Lung (tissue), 10 donors: ENCODE data around the gene UPK3BL2. TPM values are rescaled to one million over a fixed set of nuclear protein-coding genes. Genes with fewer than 3 reads are reported as not detected.
"Not testable (repeated sequence)": the region's sequence is repeated elsewhere in the genome, so short reads cannot be mapped to it uniquely, and the experiment has no call there.

Experiments
- ATAC-seq: fragments of 200-7000 bp; cut with Tn5 transposase; one replicate; pipeline ENCODE4 v1.9.1; 2020; ENCODE audit warnings: moderate number of reproducible peaks; ENCODE audit not compliant: insufficient read depth, low FRiP score
- DNase-seq, 3 donors: peaks; one replicate each; pipeline ENCODE4 v3.0.0-alpha.2; 2013 to 2017
- H3K27ac ChIP-seq, 2 donors: one replicate each; pipeline ENCODE4 v1.5.1; 2013; ENCODE audit warnings: mild to moderate bottlenecking in 2 of 2, moderate library complexity in 2 of 2, control low read depth in 1 of 2, inconsistent platforms in 1 of 2, low read depth in 1 of 2, low read length in 1 of 2
- H3K27me3 ChIP-seq, 3 donors: one replicate each; pipeline ENCODE4 v1.5.1; 2013; ENCODE audit warnings: low read length in 2 of 3; ENCODE audit not compliant: control insufficient read depth in 3 of 3, insufficient read depth in 3 of 3
- H3K36me3 ChIP-seq, 4 donors: one replicate each; pipeline ENCODE4 v1.5.1; 2013; ENCODE audit warnings: low read length in 4 of 4, mild to moderate bottlenecking in 1 of 4, moderate library complexity in 1 of 4; ENCODE audit not compliant: control insufficient read depth in 4 of 4, insufficient read depth in 4 of 4
- H3K4me1 ChIP-seq, 5 donors: one replicate each; pipeline ENCODE4 v1.5.1; 2013; ENCODE audit warnings: low read length in 5 of 5, mild to moderate bottlenecking in 2 of 5, moderate library complexity in 1 of 5; ENCODE audit not compliant: control insufficient read depth in 5 of 5, insufficient read depth in 5 of 5
- H3K4me3 ChIP-seq: one replicate; pipeline ENCODE4 v1.5.1; 2013; ENCODE audit warnings: mild to moderate bottlenecking, control low read depth, moderate library complexity
- H3K9ac ChIP-seq, 2 donors: one replicate each; pipeline ENCODE4 v1.5.1; 2013; ENCODE audit warnings: low read length in 2 of 2, control low read depth in 1 of 2; ENCODE audit not compliant: insufficient read depth in 1 of 2
- H3K9me3 ChIP-seq, 4 donors: one replicate each; pipeline ENCODE4 v1.5.1; 2013; ENCODE audit warnings: low read length in 3 of 4, mild to moderate bottlenecking in 1 of 4, moderate library complexity in 1 of 4; ENCODE audit not compliant: control insufficient read depth in 4 of 4, insufficient read depth in 3 of 4
- WGBS, 2 donors: extraction: QIAGEN DNeasy Blood & Tissue Kit; methylation state at CpG; one replicate each; pipeline ENCODE4 v1.1.7; 2013; 5-methylcytosine and 5-hydroxymethylcytosine counted together
- polyA plus RNA-seq, 2 donors: library from polyadenylated mRNA; stranded (reverse); fragments of 200-250 nt; gene quantifications; one replicate each; pipeline ENCODE4 v1.2.1, GENCODE V29; 2013
- total RNA-seq, 2 donors: library from RNA; depleted of rRNA in 1 of 2; stranded (reverse); fragments of >200 nt in 1 of 2; gene quantifications; one replicate each; pipeline ENCODE4 v1.2.1, GENCODE V29; 2014 to 2021
- donor health status: Bipolar disorder and iron deficiency.
- donor health status: healthy.
- donor health status: DM: yes; HTN: yes; CAD: no.

UPK3BL2 gene
- total and polyA plus RNA-seq, 4 donors = 12.5 to 23.7 (median 17.4) TPM

- H3K9me3 ChIP-seq, ATAC-seq, H3K36me3 ChIP-seq, DNase-seq, H3K4me3 ChIP-seq, H3K27ac ChIP-seq, H3K9ac ChIP-seq, H3K4me1 ChIP-seq, H3K27me3 ChIP-seq: not testable (repeated sequence)
- 94 to 96% methylated on average over 7 of the region's 11 CpGs for WGBS, 2 donors
These were observed 725 bp downstream of the UPK3BL2 start for GRCh38 chr7:102542771-102543170.

- ATAC-seq, H3K27ac ChIP-seq, H3K4me1 ChIP-seq, H3K36me3 ChIP-seq, H3K27me3 ChIP-seq, DNase-seq, H3K9ac ChIP-seq, H3K9me3 ChIP-seq, H3K4me3 ChIP-seq: not testable (repeated sequence)
- 90 to 91% methylated on average over 4 of the region's 8 CpGs for WGBS, 2 donors
These were observed 1.4 kb downstream of the UPK3BL2 start for GRCh38 chr7:102542083-102542482.

GRCh38 chr7:102540604-102541003 is 2.9 kb downstream of the UPK3BL2 start:
- H3K36me3 ChIP-seq, ATAC-seq, H3K9me3 ChIP-seq, DNase-seq, H3K9ac ChIP-seq, H3K4me3 ChIP-seq, H3K27ac ChIP-seq, H3K4me1 ChIP-seq, H3K27me3 ChIP-seq: not testable (repeated sequence)
- WGBS, 2 donors = 94% methylated on average over 4 of the region's 6 CpGs

GRCh38 chr7:102535062-102535615 is 8.4 kb downstream of the UPK3BL2 start:
- 35 to 74% methylated on average over 3 to 4 of the region's 8 CpGs for WGBS, 2 donors
- ATAC-seq, DNase-seq: not testable (repeated sequence)

DNA sequence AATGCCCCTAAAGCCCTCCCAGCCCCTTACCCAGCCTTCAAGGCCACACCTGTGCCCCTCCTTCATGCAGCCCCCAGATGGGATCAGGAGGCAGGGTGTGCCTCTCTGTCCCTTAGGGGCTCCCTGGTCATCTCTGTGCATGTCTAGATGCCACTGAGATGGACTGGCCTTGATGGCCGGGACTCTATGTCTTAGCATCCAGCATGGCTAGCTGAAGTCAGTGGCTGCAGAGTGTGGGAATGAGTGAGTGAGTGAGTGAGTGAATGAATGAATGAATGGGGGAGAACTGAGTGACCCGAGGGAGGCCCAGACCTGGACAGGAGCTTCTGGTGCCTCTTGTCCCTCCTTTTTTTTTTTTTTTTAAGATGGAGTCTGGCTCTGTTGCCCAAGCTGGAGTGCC is 11.4 kb downstream of the UPK3BL2 start:
- 90 to 92% methylated on average over 1 to 2 of the region's 2 CpGs for WGBS, 2 donors
- not testable (repeated sequence) for H3K27ac ChIP-seq, ATAC-seq

More at GRCh38 chr7:102535062-102535615, 8.4 kb downstream of the UPK3BL2 start:
- not testable (repeated sequence) for H3K27me3 ChIP-seq, H3K9me3 ChIP-seq, H3K36me3 ChIP-seq, H3K9ac ChIP-seq, H3K27ac ChIP-seq, H3K4me3 ChIP-seq, H3K4me1 ChIP-seq

GRCh38 chr7:102531583-102531982 is 11.9 kb downstream of the UPK3BL2 start:
- not testable (repeated sequence) for DNase-seq, H3K9ac ChIP-seq, H3K27me3 ChIP-seq, H3K4me3 ChIP-seq, H3K4me1 ChIP-seq, ATAC-seq, H3K36me3 ChIP-seq, H3K27ac ChIP-seq, H3K9me3 ChIP-seq
- WGBS, 2 donors = no CpG with 5 or more reads among the region's 7 CpGs

More for the DNA sequence above, 11.4 kb downstream of the UPK3BL2 start:
- not testable (repeated sequence) for DNase-seq, H3K27me3 ChIP-seq, H3K9me3 ChIP-seq, H3K4me3 ChIP-seq, H3K36me3 ChIP-seq, H3K4me1 ChIP-seq, H3K9ac ChIP-seq

- H3K4me3 ChIP-seq, H3K9ac ChIP-seq, H3K27ac ChIP-seq, H3K27me3 ChIP-seq, H3K4me1 ChIP-seq, H3K9me3 ChIP-seq, DNase-seq, H3K36me3 ChIP-seq: not testable (repeated sequence)
- ATAC-seq = peak; percentile 21
- 94 to 100% methylated on average over 2 to 3 of the region's 13 CpGs for WGBS, 2 donors
These were observed 15.4 kb downstream of the UPK3BL2 start for GRCh38 chr7:102527822-102528793.

GRCh38 chr7:102527182-102527581 is 16.3 kb downstream of the UPK3BL2 start:
- H3K27me3 ChIP-seq, ATAC-seq, DNase-seq, H3K27ac ChIP-seq, H3K4me3 ChIP-seq, H3K36me3 ChIP-seq, H3K9me3 ChIP-seq, H3K4me1 ChIP-seq, H3K9ac ChIP-seq: not testable (repeated sequence)
- WGBS, 2 donors = 78 to 79% methylated on average over 1 of the region's 8 CpGs
